ENCODE results near the gene OSGEP. TPM values are rescaled to one million over a fixed set of nuclear protein-coding genes. Genes with fewer than 3 reads are reported as not detected.

The OSGEP gene
- total and polyA plus RNA-seq, 2 donors (not counting 1 experiment from before 2014, with no cell fraction given) = 18.1 to 34.0 TPM

DNA sequence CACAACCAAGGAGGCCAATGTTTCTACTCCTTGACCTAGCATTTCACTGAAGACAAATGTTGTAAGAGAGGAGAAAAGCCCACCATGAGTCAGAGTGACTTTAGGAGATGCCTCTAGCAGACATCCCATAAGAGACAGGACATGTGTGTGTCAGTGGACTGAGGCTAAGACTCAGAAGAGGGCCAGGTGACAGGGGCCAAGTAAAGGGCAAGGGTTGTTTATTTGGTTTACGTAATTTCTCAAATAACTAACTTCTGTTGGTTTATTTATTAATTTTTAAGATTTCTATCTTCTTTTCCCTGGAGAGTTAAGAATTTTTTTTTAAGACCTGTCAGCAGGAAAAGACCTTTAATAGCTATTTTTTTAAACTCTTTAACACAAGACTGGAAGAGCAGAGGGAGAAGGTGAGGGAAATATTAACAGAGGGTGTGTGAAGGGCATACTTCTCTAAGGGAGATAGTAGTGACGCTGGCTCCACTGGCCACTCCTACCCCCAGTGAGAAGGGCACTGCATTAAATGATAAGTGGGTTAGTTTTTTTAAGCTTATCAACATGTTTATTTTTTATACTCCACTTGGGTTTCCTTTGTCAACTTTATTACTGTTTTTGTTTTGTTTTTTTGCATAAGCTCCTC is 18.0 kb upstream of the OSGEP start:
- Histone ChIP-seq H3K4me2 (ENCODE audit: extremely low read depth, insufficient read depth, low read length) (no peak overlapping the region), H3K27me3 (ENCODE audit: control insufficient read depth, insufficient read depth, low read length) (no peaks in the 10 kb centered on the region), H3K36me3 (ENCODE audit: control insufficient read depth, insufficient read depth, low read length) (peaks cover 5% of the 10 kb centered on the region), H3K9ac (ENCODE audit: insufficient read depth, low read length) (no peak overlapping the region), H3K9me3 (ENCODE audit: control insufficient read depth, insufficient read depth, low read depth, low read length) (no peaks in the 10 kb centered on the region), H4K20me1 (ENCODE audit: control insufficient read depth, extremely low read depth, insufficient read depth, low read length) (no peaks in the 10 kb centered on the region), H2AFZ (ENCODE audit: low read length) (no peak overlapping the region), H3K4me3 (replicated peaks in 1 of 4; ENCODE audit: control extremely low read depth in 1 of 4, insufficient read depth in 1 of 4, low read depth in 3 of 4, low read length in 4 of 4) (no peak overlapping the region), H3K4me1 (ENCODE audit: control insufficient read depth, extremely low read depth, insufficient read depth, low read length) (no peaks in the 10 kb centered on the region), H3K79me2 (ENCODE audit: control insufficient read depth, insufficient read depth, low read length) (peaks cover 32% of the 10 kb centered on the region), H3K27ac (ENCODE audit: insufficient read depth, low read length) (no peak overlapping the region)
- TF ChIP-seq, protein P1, sequence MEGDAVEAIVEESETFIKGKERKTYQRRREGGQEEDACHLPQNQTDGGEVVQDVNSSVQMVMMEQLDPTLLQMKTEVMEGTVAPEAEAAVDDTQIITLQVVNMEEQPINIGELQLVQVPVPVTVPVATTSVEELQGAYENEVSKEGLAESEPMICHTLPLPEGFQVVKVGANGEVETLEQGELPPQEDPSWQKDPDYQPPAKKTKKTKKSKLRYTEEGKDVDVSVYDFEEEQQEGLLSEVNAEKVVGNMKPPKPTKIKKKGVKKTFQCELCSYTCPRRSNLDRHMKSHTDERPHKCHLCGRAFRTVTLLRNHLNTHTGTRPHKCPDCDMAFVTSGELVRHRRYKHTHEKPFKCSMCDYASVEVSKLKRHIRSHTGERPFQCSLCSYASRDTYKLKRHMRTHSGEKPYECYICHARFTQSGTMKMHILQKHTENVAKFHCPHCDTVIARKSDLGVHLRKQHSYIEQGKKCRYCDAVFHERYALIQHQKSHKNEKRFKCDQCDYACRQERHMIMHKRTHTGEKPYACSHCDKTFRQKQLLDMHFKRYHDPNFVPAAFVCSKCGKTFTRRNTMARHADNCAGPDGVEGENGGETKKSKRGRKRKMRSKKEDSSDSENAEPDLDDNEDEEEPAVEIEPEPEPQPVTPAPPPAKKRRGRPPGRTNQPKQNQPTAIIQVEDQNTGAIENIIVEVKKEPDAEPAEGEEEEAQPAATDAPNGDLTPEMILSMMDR (conservative IDR thresholded peaks at IDR 0.05 in 1 of 2, IDR thresholded peaks at IDR 0.05 in 1 of 2; ENCODE audit: low read depth in 1 of 2, low read length in 2 of 2) = no peak
- no peak for TF ChIP-seq EZH2 (IDR thresholded peaks at IDR 0.05; ENCODE audit: low read length, missing control alignments)
- no peak for DNase-seq (ENCODE audit: low read depth in 2 of 2)

DNA sequence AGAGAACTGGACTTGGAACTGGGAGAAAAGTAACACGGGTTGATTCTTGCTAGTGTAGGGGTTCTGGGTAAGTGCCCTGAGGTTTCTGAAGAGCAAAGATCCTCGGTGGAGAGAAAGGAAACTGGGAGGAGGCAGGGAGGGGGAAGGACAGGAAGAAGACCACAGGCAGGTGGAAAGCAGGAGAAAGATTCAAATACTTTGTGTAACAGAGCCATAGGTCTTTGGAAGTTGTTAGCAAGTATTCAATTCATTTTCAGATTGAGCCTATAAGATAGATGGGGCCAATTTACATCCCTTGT is 15.9 kb upstream of the OSGEP start:
- DNase-seq (ENCODE audit: low read depth in 2 of 2) = no peak
- TF ChIP-seq EZH2 (IDR thresholded peaks at IDR 0.05; ENCODE audit: low read length, missing control alignments) = no peak
- TF ChIP-seq, protein P1 (conservative IDR thresholded peaks at IDR 0.05 in 1 of 2, IDR thresholded peaks at IDR 0.05 in 1 of 2; ENCODE audit: low read depth in 1 of 2, low read length in 2 of 2) = no peak
- no peaks in the 10 kb centered on the region for H3K27me3 ChIP-seq (ENCODE audit: control insufficient read depth, insufficient read depth, low read length)
- peaks cover 32% of the 10 kb centered on the region for H3K79me2 ChIP-seq (ENCODE audit: control insufficient read depth, insufficient read depth, low read length)
- peaks cover 3% of the 10 kb centered on the region for H3K36me3 ChIP-seq (ENCODE audit: control insufficient read depth, insufficient read depth, low read length)
- peak overlapping the region; percentile 66 for H2AFZ ChIP-seq (ENCODE audit: low read length)
- H3K4me1 ChIP-seq (ENCODE audit: control insufficient read depth, extremely low read depth, insufficient read depth, low read length) = no peaks in the 10 kb centered on the region
- H3K27ac ChIP-seq (ENCODE audit: insufficient read depth, low read length) = peak overlapping the region; percentile 81
- peak overlapping the region; percentile 75 to 98 (median 82) for H3K4me3 ChIP-seq (replicated peaks in 1 of 4; ENCODE audit: control extremely low read depth in 1 of 4, insufficient read depth in 1 of 4, low read depth in 3 of 4, low read length in 4 of 4)
- peak overlapping the region; percentile 84 for H3K4me2 ChIP-seq (ENCODE audit: extremely low read depth, insufficient read depth, low read length)
- H3K9ac ChIP-seq (ENCODE audit: insufficient read depth, low read length) = no peak overlapping the region
- H3K9me3 ChIP-seq (ENCODE audit: control insufficient read depth, insufficient read depth, low read depth, low read length) = no peaks in the 10 kb centered on the region
- H4K20me1 ChIP-seq (ENCODE audit: control insufficient read depth, extremely low read depth, insufficient read depth, low read length) = no peaks in the 10 kb centered on the region

DNA sequence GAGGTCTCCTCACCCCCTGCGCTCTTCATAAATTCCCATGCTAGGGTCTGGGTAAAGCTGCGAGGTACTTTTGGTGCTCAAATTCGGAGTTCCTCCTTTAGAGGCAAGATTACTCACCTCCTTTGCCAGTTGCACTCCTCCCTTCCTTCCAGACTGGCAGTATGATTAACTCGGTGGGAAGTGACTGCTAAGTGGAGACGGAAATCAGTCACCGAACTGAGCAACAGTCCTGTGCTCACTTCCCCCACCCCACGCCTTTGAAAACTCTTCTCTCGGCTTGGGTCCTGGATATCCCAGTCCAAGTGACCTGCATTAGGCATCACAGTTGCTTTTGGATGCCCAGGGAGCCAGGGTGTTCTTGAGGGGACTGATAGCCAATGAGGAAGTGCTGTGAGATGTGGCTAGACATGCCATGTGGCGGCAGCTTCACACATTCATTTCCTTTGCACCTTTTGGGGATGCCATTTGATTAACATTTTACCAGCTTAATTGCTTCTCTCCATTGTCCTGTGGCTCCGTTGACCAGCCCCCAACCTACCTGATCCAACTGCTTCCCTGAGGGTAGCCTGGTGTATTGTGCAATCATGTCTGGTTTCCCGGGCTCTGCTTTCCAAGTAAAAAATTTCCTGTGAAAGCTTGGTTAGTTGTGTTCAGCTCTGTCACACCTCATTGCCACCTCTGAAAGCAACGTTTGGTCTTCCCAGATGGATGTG is 15.4 kb upstream of the OSGEP start:
- Histone ChIP-seq H3K27me3 (ENCODE audit: control insufficient read depth, insufficient read depth, low read length) (no peaks in the 10 kb centered on the region), H3K79me2 (ENCODE audit: control insufficient read depth, insufficient read depth, low read length) (peaks cover 32% of the 10 kb centered on the region), H2AFZ (ENCODE audit: low read length) (peak overlapping the region; percentile 66), H3K36me3 (ENCODE audit: control insufficient read depth, insufficient read depth, low read length) (peaks cover 2% of the 10 kb centered on the region), H3K9ac (ENCODE audit: insufficient read depth, low read length) (peak overlapping the region; percentile 76), H3K4me1 (ENCODE audit: control insufficient read depth, extremely low read depth, insufficient read depth, low read length) (no peaks in the 10 kb centered on the region), H4K20me1 (ENCODE audit: control insufficient read depth, extremely low read depth, insufficient read depth, low read length) (no peaks in the 10 kb centered on the region), H3K4me2 (ENCODE audit: extremely low read depth, insufficient read depth, low read length) (peak overlapping the region; percentile 84), H3K4me3 (replicated peaks in 1 of 4; ENCODE audit: control extremely low read depth in 1 of 4, insufficient read depth in 1 of 4, low read depth in 3 of 4, low read length in 4 of 4) (peak overlapping the region; percentile 75 to 98 (median 82)), H3K27ac (ENCODE audit: insufficient read depth, low read length) (peak overlapping the region; percentile 81), H3K9me3 (ENCODE audit: control insufficient read depth, insufficient read depth, low read depth, low read length) (no peaks in the 10 kb centered on the region)
- DNase-seq (ENCODE audit: low read depth in 2 of 2) = peak; percentile 55 to 68
- TF ChIP-seq EZH2 (IDR thresholded peaks at IDR 0.05; ENCODE audit: low read length, missing control alignments) = no peak
- TF ChIP-seq, protein P1 (conservative IDR thresholded peaks at IDR 0.05 in 1 of 2, IDR thresholded peaks at IDR 0.05 in 1 of 2; ENCODE audit: low read depth in 1 of 2, low read length in 2 of 2) = no peak
